H9 (cell line): Measurements from ENCODE around the gene STARD9. TPM values are rescaled to one million over a fixed set of nuclear protein-coding genes. Genes with fewer than 3 reads are reported as not detected.
A peak's percentile ranks its signal among the peaks of the same experiment; 100 is the strongest.

Experiments used
- DNase-seq: peaks from one replicate; pipeline ENCODE4 v3.0.0-alpha.2; 2017
- H2AFZ ChIP-seq: one replicate; pipeline ENCODE4 v1.6.1; 2013; ENCODE audit warnings: mild to moderate bottlenecking, low read length, control low read depth, moderate library complexity
- H2AK5ac ChIP-seq: 2 replicates; pipeline ENCODE4 v1.6.1; 2013; ENCODE audit warnings: low read length, control low read depth, mixed read lengths; ENCODE audit not compliant: insufficient read length
- H2BK120ac ChIP-seq: one replicate; pipeline ENCODE4 v1.6.1; 2013; ENCODE audit warnings: low read depth, mild to moderate bottlenecking, low read length, control low read depth, inconsistent platforms; ENCODE audit not compliant: poor library complexity, severe bottlenecking
- H2BK12ac ChIP-seq: 2 replicates; pipeline ENCODE4 v1.6.1; 2013; ENCODE audit warnings: low read length, control low read depth, mixed read lengths, low read depth; ENCODE audit not compliant: insufficient read length
- H2BK15ac ChIP-seq: 2 replicates; pipeline ENCODE4 v1.6.1; 2013; ENCODE audit warnings: low read depth, low read length, control low read depth
- H2BK20ac ChIP-seq: one replicate; pipeline ENCODE4 v1.6.1; 2013; ENCODE audit warnings: low read depth, mild to moderate bottlenecking, low read length, control low read depth, inconsistent platforms; ENCODE audit not compliant: poor library complexity, severe bottlenecking
- H2BK5ac ChIP-seq: 2 replicates; pipeline ENCODE4 v1.6.1; 2013; ENCODE audit warnings: low read length, control low read depth, mixed read lengths; ENCODE audit not compliant: insufficient read length
- H3K14ac ChIP-seq: 2 replicates; pipeline ENCODE4 v1.6.1; 2013; ENCODE audit warnings: low read length, control low read depth; ENCODE audit not compliant: insufficient read depth
- H3K18ac ChIP-seq: 2 replicates; pipeline ENCODE4 v1.6.1; 2013; ENCODE audit warnings: low read depth, mild to moderate bottlenecking, mixed read lengths, low read length, control low read depth; ENCODE audit not compliant: insufficient read length
- H3K23ac ChIP-seq: 2 replicates; pipeline ENCODE4 v1.6.1; 2013; ENCODE audit warnings: low read length, control low read depth, mixed read lengths, low read depth; ENCODE audit not compliant: insufficient read length
- H3K23me2 ChIP-seq: 2 replicates; pipeline ENCODE4 v1.6.1; 2013; ENCODE audit warnings: low read depth, mild to moderate bottlenecking, mixed read lengths, low read length, control low read depth; ENCODE audit not compliant: insufficient read length, poor library complexity, severe bottlenecking
- H3K27ac ChIP-seq: 2 replicates; pipeline ENCODE4 v1.5.1; 2013; ENCODE audit warnings: low read length, control low read depth, mixed read lengths, low read depth; ENCODE audit not compliant: insufficient read length
- H3K27me3 ChIP-seq: 2 replicates; pipeline ENCODE4 v1.6.1; 2013; ENCODE audit warnings: low read length, control low read depth, inconsistent platforms; ENCODE audit not compliant: insufficient read depth
- H3K4ac ChIP-seq: 2 replicates; pipeline ENCODE4 v1.6.1; 2013; ENCODE audit warnings: low read depth, mild to moderate bottlenecking, control low read depth, inconsistent platforms, low read length, moderate library complexity
- H3K4me1 ChIP-seq: 2 replicates; pipeline ENCODE4 v1.6.1; 2013; ENCODE audit warnings: low read length, control low read depth, inconsistent platforms; ENCODE audit not compliant: insufficient read depth
- H3K4me2 ChIP-seq: 2 replicates; pipeline ENCODE4 v1.6.1; 2013; ENCODE audit warnings: low read length, control low read depth, mixed read lengths; ENCODE audit not compliant: insufficient read length, insufficient read depth
- H3K56ac ChIP-seq: 2 replicates; pipeline ENCODE4 v1.6.1; 2013; ENCODE audit warnings: low read depth, mild to moderate bottlenecking, mixed read lengths, low read length, control low read depth; ENCODE audit not compliant: insufficient read length
- H3K79me1 ChIP-seq: 2 replicates; pipeline ENCODE4 v1.6.1; 2013; ENCODE audit warnings: low read depth, mild to moderate bottlenecking, moderate library complexity, low read length, control low read depth, inconsistent platforms; ENCODE audit not compliant: insufficient read depth, poor library complexity, severe bottlenecking
- H3K79me2 ChIP-seq: 2 replicates; pipeline ENCODE4 v1.6.1; 2013; ENCODE audit warnings: low read length, control low read depth, inconsistent platforms; ENCODE audit not compliant: insufficient read depth
- H3K9ac ChIP-seq: 2 replicates; pipeline ENCODE4 v1.6.1; 2013; ENCODE audit warnings: low read length, control low read depth, mixed read lengths; ENCODE audit not compliant: insufficient read length; ENCODE audit errors: extremely low read depth
- H3K9me3 ChIP-seq: one replicate; pipeline ENCODE4 v1.6.1; 2013; ENCODE audit warnings: low read depth, low read length, inconsistent platforms; ENCODE audit not compliant: control insufficient read depth
- H3T11ph ChIP-seq: one replicate; pipeline ENCODE4 v1.6.1; 2013; ENCODE audit warnings: mild to moderate bottlenecking, low read length, control low read depth, inconsistent platforms
- H4K20me1 ChIP-seq: one replicate; pipeline ENCODE4 v1.6.1; 2013; ENCODE audit not compliant: control insufficient read depth, insufficient read length, insufficient read depth
- H4K5ac ChIP-seq: 2 replicates; pipeline ENCODE4 v1.6.1; 2013; ENCODE audit warnings: low read depth, mild to moderate bottlenecking, mixed read lengths, low read length, control low read depth; ENCODE audit not compliant: insufficient read length
- H4K8ac ChIP-seq: replicated peaks from 2 replicates; pipeline ENCODE4 v1.6.1; 2013; ENCODE audit warnings: low read length, control low read depth, mixed read lengths, low read depth; ENCODE audit not compliant: insufficient read length
- H4K91ac ChIP-seq: 2 replicates; pipeline ENCODE4 v1.6.1; 2013; ENCODE audit warnings: low read depth, mild to moderate bottlenecking, moderate library complexity, mixed read lengths, low read length, control low read depth; ENCODE audit not compliant: insufficient read length
- H3K27ac Mint-ChIP-seq, 3 experiments: 2 replicates in 2 of 3; 3 replicates in 1 of 3; pipeline ENCODE4 v1.8.0; 2020 to 2021; ENCODE audit warnings: mixed read lengths in 3 of 3, mild to moderate bottlenecking in 1 of 3, moderate library complexity in 1 of 3
- H3K27me3 Mint-ChIP-seq: 2 replicates; pipeline ENCODE4 v1.8.0; 2021; ENCODE audit warnings: low read depth, mild to moderate bottlenecking, moderate library complexity, mixed read lengths
- H3K36me3 Mint-ChIP-seq, 3 experiments: 2 replicates in 2 of 3; 3 replicates in 1 of 3; pipeline ENCODE4 v1.8.0; 2020 to 2021; ENCODE audit warnings: low read depth in 3 of 3, mixed read lengths in 3 of 3; ENCODE audit not compliant: insufficient read depth in 1 of 3
- H3K4me1 Mint-ChIP-seq, 2 experiments: 2 replicates each; pipeline ENCODE4 v1.8.0; 2020; ENCODE audit warnings: mixed read lengths in 2 of 2
- H3K4me3 Mint-ChIP-seq, 2 experiments: 2 replicates in 1 of 2; 3 replicates in 1 of 2; pipeline ENCODE4 v1.8.0; 2020 to 2021; ENCODE audit warnings: mild to moderate bottlenecking in 2 of 2, mixed read lengths in 2 of 2, moderate library complexity in 1 of 2
- H3K9me3 Mint-ChIP-seq, 2 experiments: 2 replicates in 1 of 2; 3 replicates in 1 of 2; pipeline ENCODE4 v1.8.0; 2020; ENCODE audit warnings: mild to moderate bottlenecking in 2 of 2, mixed read lengths in 2 of 2, moderate library complexity in 1 of 2
- WGBS: extraction: QIAGEN DNeasy Blood & Tissue Kit; methylation state at CpG from one replicate; pipeline ENCODE4 v1.1.7; 2013; ENCODE audit warnings: missing lambda C conversion rate, low lambda C conversion rate, mixed read lengths; ENCODE audit not compliant: insufficient read length; ENCODE audit errors: extremely low coverage; 5-methylcytosine and 5-hydroxymethylcytosine counted together
- total RNA-seq: library from RNA; stranded (reverse); gene quantifications from 2 replicates; pipeline ENCODE4 v1.2.1, GENCODE V29; 2021
- TF ChIP-seq, protein P1 (sequence below): fragments of 200-600 bp; sonication (generic); conservative IDR thresholded peaks from 3 replicates; pipeline ENCODE4 v1.8.0; 2021; ENCODE audit warnings: antibody characterized with exemption, mild to moderate bottlenecking

The STARD9 gene
- total RNA-seq, 1 experiment from 2014 or later, result 6.9 TPM

DNA sequence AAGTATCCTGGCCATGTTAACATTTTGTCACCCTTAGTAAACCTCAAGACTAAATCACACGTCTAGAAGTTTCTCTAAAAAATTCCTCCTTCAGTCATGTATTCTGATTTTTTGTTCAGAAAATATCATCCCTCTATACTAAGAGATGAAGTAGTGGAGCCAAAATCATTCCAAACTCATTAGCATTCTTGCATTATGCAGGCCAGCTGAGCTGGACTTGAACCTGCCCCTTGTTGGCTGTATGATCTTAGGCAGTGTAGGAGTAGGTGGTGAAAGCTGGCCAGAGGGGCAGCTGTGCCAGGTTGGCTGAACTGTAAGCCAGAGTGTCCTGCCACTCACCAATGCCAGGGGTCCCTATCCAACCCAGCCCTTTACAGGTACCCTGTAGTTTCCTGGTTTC is 92.4 kb downstream of the STARD9 start:
- no peak overlapping the region for H2BK120ac ChIP-seq
- H3K9ac ChIP-seq, result no peak overlapping the region
- Mint-ChIP-seq H3K27me3 (no peaks in the 10 kb centered on the region), H3K27ac (peak overlapping the region in 1 of 3 experiments; percentile 41; a peak in 1 of 7 replicates), H3K4me1 (peaks cover 8 to 17% of the 10 kb centered on the region in 2 experiments), H3K9me3 (no peaks in the 10 kb centered on the region), H3K36me3 (peaks cover 0 to 32% (median 16%) of the 10 kb centered on the region in 3 experiments; a peak in 6 of 7 replicates), H3K4me3 (no peak overlapping the region)
- no peaks in the 10 kb centered on the region for H3K79me2 ChIP-seq
- H4K8ac ChIP-seq, result no peak overlapping the region
- no peak overlapping the region for H2BK15ac ChIP-seq
- no peak overlapping the region for H2AFZ ChIP-seq
- no peak overlapping the region for H3K23ac ChIP-seq
- H3K4me1 ChIP-seq, result no peaks in the 10 kb centered on the region
- no peak overlapping the region for H2AK5ac ChIP-seq
- H4K5ac ChIP-seq, result no peak overlapping the region
- no peaks in the 10 kb centered on the region for H3K9me3 ChIP-seq
- no peak overlapping the region for H3T11ph ChIP-seq
- H3K4ac ChIP-seq, result no peak overlapping the region
- H3K14ac ChIP-seq, result no peak overlapping the region
- no CpG with 5 or more reads among the region's 1 CpG for WGBS
- no peaks in the 10 kb centered on the region for H3K23me2 ChIP-seq
- no peak for DNase-seq
- no peak overlapping the region for H2BK5ac ChIP-seq
- H3K18ac ChIP-seq, result no peak overlapping the region
- no peak overlapping the region for H3K4me2 ChIP-seq
- H3K56ac ChIP-seq, result no peak overlapping the region
- H2BK12ac ChIP-seq, result no peak overlapping the region
- H4K20me1 ChIP-seq, result no peaks in the 10 kb centered on the region
- H4K91ac ChIP-seq, result no peak overlapping the region
- TF ChIP-seq, protein P1, sequence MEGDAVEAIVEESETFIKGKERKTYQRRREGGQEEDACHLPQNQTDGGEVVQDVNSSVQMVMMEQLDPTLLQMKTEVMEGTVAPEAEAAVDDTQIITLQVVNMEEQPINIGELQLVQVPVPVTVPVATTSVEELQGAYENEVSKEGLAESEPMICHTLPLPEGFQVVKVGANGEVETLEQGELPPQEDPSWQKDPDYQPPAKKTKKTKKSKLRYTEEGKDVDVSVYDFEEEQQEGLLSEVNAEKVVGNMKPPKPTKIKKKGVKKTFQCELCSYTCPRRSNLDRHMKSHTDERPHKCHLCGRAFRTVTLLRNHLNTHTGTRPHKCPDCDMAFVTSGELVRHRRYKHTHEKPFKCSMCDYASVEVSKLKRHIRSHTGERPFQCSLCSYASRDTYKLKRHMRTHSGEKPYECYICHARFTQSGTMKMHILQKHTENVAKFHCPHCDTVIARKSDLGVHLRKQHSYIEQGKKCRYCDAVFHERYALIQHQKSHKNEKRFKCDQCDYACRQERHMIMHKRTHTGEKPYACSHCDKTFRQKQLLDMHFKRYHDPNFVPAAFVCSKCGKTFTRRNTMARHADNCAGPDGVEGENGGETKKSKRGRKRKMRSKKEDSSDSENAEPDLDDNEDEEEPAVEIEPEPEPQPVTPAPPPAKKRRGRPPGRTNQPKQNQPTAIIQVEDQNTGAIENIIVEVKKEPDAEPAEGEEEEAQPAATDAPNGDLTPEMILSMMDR, result no peak
- H3K27me3 ChIP-seq, result no peaks in the 10 kb centered on the region
- no peak overlapping the region for H3K27ac ChIP-seq
- H2BK20ac ChIP-seq, result no peak overlapping the region
- H3K79me1 ChIP-seq, result no peaks in the 10 kb centered on the region
